Measurements from ENCODE around the gene MRPS23.

DNA sequence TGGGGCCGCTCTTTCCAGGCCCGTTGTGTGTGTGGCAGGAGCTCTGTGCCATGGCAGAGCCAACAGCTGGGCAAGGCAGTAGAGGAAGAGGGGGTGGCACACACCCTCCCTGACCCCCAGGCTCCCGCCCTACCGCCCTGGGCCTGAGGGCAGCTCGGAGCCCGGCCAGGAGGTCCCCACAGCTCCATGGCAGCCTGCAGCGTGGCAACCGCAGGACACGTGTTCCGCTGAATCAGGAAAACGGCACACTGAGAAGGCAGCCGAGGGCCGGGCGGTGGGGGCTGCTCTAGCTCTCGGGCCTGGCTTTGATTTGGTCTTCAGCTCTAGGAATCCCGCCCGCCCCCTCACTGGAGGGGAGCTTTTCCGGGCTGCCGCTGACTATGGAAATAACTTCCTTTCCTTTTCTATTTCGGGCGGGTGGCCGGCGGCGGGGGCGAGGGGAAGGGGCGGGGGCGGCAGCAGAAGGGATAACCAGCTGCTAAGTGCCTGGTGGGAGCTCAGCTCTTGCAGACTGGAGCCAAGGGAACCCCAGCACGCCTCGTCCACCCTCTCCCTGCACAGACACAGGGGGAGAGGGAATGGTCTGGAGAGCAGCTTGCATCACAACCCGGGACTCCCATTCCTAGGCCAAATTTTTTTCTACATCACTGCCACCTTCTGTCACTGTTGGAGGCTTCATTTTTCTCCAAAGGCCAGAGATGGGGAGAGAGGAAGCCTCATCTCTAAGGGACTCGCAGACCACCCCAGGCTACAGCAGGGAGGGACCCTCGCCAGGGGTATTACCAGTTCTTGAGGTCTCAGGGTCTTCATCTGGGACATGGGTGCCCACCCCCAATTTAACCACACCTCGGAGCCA lies 24.8 kb upstream of the MRPS23 start:
- TF ChIP-seq, protein P1, sequence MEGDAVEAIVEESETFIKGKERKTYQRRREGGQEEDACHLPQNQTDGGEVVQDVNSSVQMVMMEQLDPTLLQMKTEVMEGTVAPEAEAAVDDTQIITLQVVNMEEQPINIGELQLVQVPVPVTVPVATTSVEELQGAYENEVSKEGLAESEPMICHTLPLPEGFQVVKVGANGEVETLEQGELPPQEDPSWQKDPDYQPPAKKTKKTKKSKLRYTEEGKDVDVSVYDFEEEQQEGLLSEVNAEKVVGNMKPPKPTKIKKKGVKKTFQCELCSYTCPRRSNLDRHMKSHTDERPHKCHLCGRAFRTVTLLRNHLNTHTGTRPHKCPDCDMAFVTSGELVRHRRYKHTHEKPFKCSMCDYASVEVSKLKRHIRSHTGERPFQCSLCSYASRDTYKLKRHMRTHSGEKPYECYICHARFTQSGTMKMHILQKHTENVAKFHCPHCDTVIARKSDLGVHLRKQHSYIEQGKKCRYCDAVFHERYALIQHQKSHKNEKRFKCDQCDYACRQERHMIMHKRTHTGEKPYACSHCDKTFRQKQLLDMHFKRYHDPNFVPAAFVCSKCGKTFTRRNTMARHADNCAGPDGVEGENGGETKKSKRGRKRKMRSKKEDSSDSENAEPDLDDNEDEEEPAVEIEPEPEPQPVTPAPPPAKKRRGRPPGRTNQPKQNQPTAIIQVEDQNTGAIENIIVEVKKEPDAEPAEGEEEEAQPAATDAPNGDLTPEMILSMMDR (conservative IDR thresholded peaks at IDR 0.05; ENCODE audit: low read depth, low read length), result no peak
- TF ChIP-seq EZH2 (IDR thresholded peaks at IDR 0.05; ENCODE audit: low read length, unreplicated experiment), result no peak
